Neural progenitor cell (in vitro differentiated cells): ENCODE data around the gene SLC43A3. TPM values are rescaled to one million over a fixed set of nuclear protein-coding genes. Genes with fewer than 3 reads are reported as not detected.

Experiments used
- DNase-seq: peaks from one replicate; pipeline ENCODE4 v3.0.0-alpha.2; 2016; ENCODE audit warnings: low spot score
- H2AFZ ChIP-seq: fragments of 200-600 bp; sonication (generic); replicated peaks from 2 replicates; pipeline ENCODE4 v1.6.1; 2016; ENCODE audit warnings: antibody characterized with exemption
- H3F3A ChIP-seq: fragments of 200-600 bp; sonication (generic); 2 replicates; pipeline ENCODE4 v1.6.1; 2016; ENCODE audit warnings: antibody characterized with exemption, low read depth
- H3K27ac ChIP-seq: fragments of 200-600 bp; sonication (generic); 2 replicates; pipeline ENCODE4 v1.5.1; 2016; ENCODE audit warnings: mild to moderate bottlenecking
- H3K27me3 ChIP-seq: fragments of 200-600 bp; sonication (generic); 2 replicates; pipeline ENCODE4 v1.6.1; 2016; ENCODE audit warnings: mild to moderate bottlenecking, moderate library complexity
- H3K36me3 ChIP-seq: fragments of 200-600 bp; sonication (generic); 2 replicates; pipeline ENCODE4 v1.5.1; 2016
- H3K4me1 ChIP-seq: fragments of 200-600 bp; sonication (generic); 2 replicates; pipeline ENCODE4 v1.6.1; 2016; ENCODE audit warnings: mixed run types
- H3K4me2 ChIP-seq: fragments of 200-600 bp; sonication (generic); 2 replicates; pipeline ENCODE4 v1.6.1; 2016
- H3K4me3 ChIP-seq: fragments of 200-600 bp; sonication (generic); 2 replicates; pipeline ENCODE4 v1.5.1; 2016
- H3K79me2 ChIP-seq: fragments of 200-600 bp; sonication (generic); 2 replicates; pipeline ENCODE4 v1.6.1; 2016; ENCODE audit warnings: low read depth
- H3K9ac ChIP-seq: fragments of 200-600 bp; sonication (generic); 2 replicates; pipeline ENCODE4 v1.6.1; 2016
- H3K9me3 ChIP-seq: fragments of 200-600 bp; sonication (generic); 2 replicates; pipeline ENCODE4 v1.5.1; 2016; ENCODE audit warnings: low read depth
- H4K20me1 ChIP-seq: fragments of 200-600 bp; sonication (generic); 2 replicates; pipeline ENCODE4 v1.6.1; 2016; ENCODE audit warnings: low read depth
- H3K27ac Mint-ChIP-seq: 3 replicates; pipeline ENCODE4 v1.8.0; 2021; ENCODE audit warnings: mixed read lengths
- H3K27me3 Mint-ChIP-seq: 2 replicates; pipeline ENCODE4 v1.8.0; 2022; ENCODE audit warnings: low read depth, mild to moderate bottlenecking, inconsistent platforms, moderate library complexity, mixed read lengths; ENCODE audit not compliant: insufficient read depth
- H3K36me3 Mint-ChIP-seq: 3 replicates; pipeline ENCODE4 v1.8.0; 2021; ENCODE audit warnings: mixed read lengths
- H3K4me1 Mint-ChIP-seq: 3 replicates; pipeline ENCODE4 v1.8.0; 2021; ENCODE audit warnings: mixed read lengths
- H3K4me3 Mint-ChIP-seq: 3 replicates; pipeline ENCODE4 v1.8.0; 2021; ENCODE audit warnings: mild to moderate bottlenecking, moderate library complexity, mixed read lengths
- H3K9me3 Mint-ChIP-seq: 3 replicates; pipeline ENCODE4 v1.8.0; 2020; ENCODE audit warnings: mixed read lengths
- CTCF ChIP-seq: fragments of 200-600 bp; sonication (generic); IDR thresholded peaks from 2 replicates; pipeline ENCODE4 v1.5.1; 2017; ENCODE audit warnings: antibody characterized with exemption, mild to moderate bottlenecking
- EZH2 ChIP-seq: fragments of 200-600 bp; sonication (generic); IDR thresholded peaks from 2 replicates; pipeline ENCODE4 v1.6.1; 2017; ENCODE audit warnings: antibody characterized with exemption, mild to moderate bottlenecking, moderate library complexity
- EZH2phosphoT487 ChIP-seq: fragments of 200-600 bp; sonication (generic); IDR thresholded peaks from 2 replicates; pipeline ENCODE4 v1.6.1; 2017; ENCODE audit warnings: antibody characterized with exemption
- total RNA-seq: library from RNA; depleted of rRNA; stranded (reverse); fragments of >200 nt; gene quantifications from 2 replicates; pipeline ENCODE4 v1.2.3, GENCODE V29; 2015; ENCODE audit warnings: low replicate concordance

Gene SLC43A3
- total RNA-seq, 1 donor from 2014 or later, result 5.6 TPM

- H3K27me3 Mint-ChIP-seq, result peaks cover 40% of the 10 kb centered on the region
Observed at GRCh38 chr11:57459164-57460021, 32.5 kb upstream of the SLC43A3 start.

DNA sequence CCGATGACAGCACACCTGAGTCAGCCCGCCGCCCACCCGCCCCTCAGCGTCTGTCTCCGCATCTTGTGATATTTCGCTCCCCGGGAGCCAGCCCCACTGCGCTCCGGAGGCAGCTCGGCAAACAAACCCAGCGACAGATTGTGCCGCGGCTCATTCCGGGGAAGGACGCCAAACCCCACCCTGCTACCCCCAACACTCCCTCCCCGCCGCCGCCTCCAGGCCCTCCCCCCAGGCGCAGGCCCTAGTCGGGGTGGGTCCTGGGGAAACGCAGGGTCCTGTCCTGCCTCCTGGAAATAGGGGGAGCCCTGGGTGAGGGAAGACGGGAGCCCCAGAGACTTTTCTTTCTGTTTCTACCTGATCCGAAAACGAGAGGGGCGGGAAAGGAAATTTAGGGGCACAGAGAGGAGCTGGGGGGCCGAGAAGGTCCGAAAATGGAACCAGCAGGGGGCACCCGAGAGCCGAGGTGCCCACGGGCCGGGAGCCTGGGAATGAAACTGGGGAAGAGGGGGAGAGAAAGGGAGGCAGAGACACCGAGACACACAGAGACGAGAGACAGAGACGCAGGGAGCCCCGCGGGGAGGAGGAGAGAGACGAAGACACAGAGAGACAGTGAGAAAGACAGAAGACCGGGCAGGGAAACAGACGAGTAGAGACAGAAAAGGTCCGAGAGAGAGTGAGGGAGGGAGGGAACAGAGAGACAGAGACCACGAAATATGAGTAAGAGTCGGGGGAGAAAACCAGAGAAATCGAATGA lies 31.7 kb upstream of the SLC43A3 start:
- Histone ChIP-seq H4K20me1 (peaks cover 10% of the 10 kb centered on the region), H3K4me2 (peak overlapping the region; percentile 98), H3K9me3 (no peaks in the 10 kb centered on the region), H3K4me3 (peak overlapping the region; percentile 66), H2AFZ (no peak overlapping the region), H3K27ac (no peak overlapping the region), H3K36me3 (no peaks in the 10 kb centered on the region), H3K4me1 (peaks cover 26% of the 10 kb centered on the region), H3F3A (peaks cover 4% of the 10 kb centered on the region), H3K79me2 (no peaks in the 10 kb centered on the region), H3K27me3 (peaks cover 98% of the 10 kb centered on the region), H3K9ac (no peak overlapping the region)
- Mint-ChIP-seq H3K4me1 (peaks cover 33% of the 10 kb centered on the region), H3K9me3 (no peaks in the 10 kb centered on the region), H3K27me3 (peaks cover 40% of the 10 kb centered on the region), H3K36me3 (no peaks in the 10 kb centered on the region), H3K4me3 (peak overlapping the region; percentile 79), H3K27ac (no peak overlapping the region)
- peak; percentile 70 for DNase-seq
- TF ChIP-seq EZH2phosphoT487 (peak; percentile 48), CTCF (peak; percentile 94), EZH2 (peak; percentile 72)

More at GRCh38 chr11:57459164-57460021, 32.5 kb upstream of the SLC43A3 start:
- peaks cover 40% of the 10 kb centered on the region for H3K4me1 Mint-ChIP-seq
- H3K9me3 ChIP-seq, result no peaks in the 10 kb centered on the region
- H3K9ac ChIP-seq, result no peak overlapping the region
- H3K27me3 ChIP-seq, result peaks cover 91% of the 10 kb centered on the region
- H3K79me2 ChIP-seq, result no peaks in the 10 kb centered on the region
- H3K9me3 Mint-ChIP-seq, result no peaks in the 10 kb centered on the region
- H2AFZ ChIP-seq, result no peak overlapping the region
- peak overlapping the region; percentile 66 for H3K4me3 ChIP-seq
- peak; percentile 45 for DNase-seq
- H3K36me3 ChIP-seq, result no peaks in the 10 kb centered on the region
- TF ChIP-seq EZH2 (peak; percentile 88), CTCF (no peak), EZH2phosphoT487 (peak; percentile 20)
- H3K4me1 ChIP-seq, result peaks cover 34% of the 10 kb centered on the region
- no peaks in the 10 kb centered on the region for H3K36me3 Mint-ChIP-seq
- no peak overlapping the region for H3K27ac Mint-ChIP-seq
- H3K4me2 ChIP-seq, result peak overlapping the region; percentile 98
- peaks cover 12% of the 10 kb centered on the region for H3F3A ChIP-seq
- H3K4me3 Mint-ChIP-seq, result peak overlapping the region; percentile 91
- H4K20me1 ChIP-seq, result peaks cover 16% of the 10 kb centered on the region
- H3K27ac ChIP-seq, result no peak overlapping the region

- Histone ChIP-seq H3K4me3 (peak overlapping the region; percentile 66), H2AFZ (no peak overlapping the region), H3K27me3 (peaks cover 99% of the 10 kb centered on the region), H3K79me2 (no peaks in the 10 kb centered on the region), H4K20me1 (peaks cover 10% of the 10 kb centered on the region), H3F3A (peaks cover 4% of the 10 kb centered on the region), H3K9ac (no peak overlapping the region), H3K36me3 (no peaks in the 10 kb centered on the region), H3K9me3 (no peaks in the 10 kb centered on the region), H3K27ac (no peak overlapping the region), H3K4me1 (peaks cover 20% of the 10 kb centered on the region), H3K4me2 (peak overlapping the region; percentile 98)
- Mint-ChIP-seq H3K4me1 (peaks cover 28% of the 10 kb centered on the region), H3K9me3 (no peaks in the 10 kb centered on the region), H3K27ac (no peak overlapping the region), H3K4me3 (no peak overlapping the region), H3K36me3 (no peaks in the 10 kb centered on the region), H3K27me3 (peaks cover 45% of the 10 kb centered on the region)
- DNase-seq, result no peak
- TF ChIP-seq EZH2, result no peak
- TF ChIP-seq CTCF, result no peak
- no peak for TF ChIP-seq EZH2phosphoT487
Observed at GRCh38 chr11:57458060-57458409, 31.1 kb upstream of the SLC43A3 start.
